Left lung (tissue), 10 donors: ENCODE data around the gene RAB27A. TPM values are rescaled to one million over a fixed set of nuclear protein-coding genes. Genes with fewer than 3 reads are reported as not detected.
A peak's percentile ranks its signal among the peaks of the same experiment; 100 is the strongest.
"Not testable (repeated sequence)": the region's sequence is repeated elsewhere in the genome, so short reads cannot be mapped to it uniquely, and the experiment has no call there.

Experiments used
- ATAC-seq: fragments of 200-7000 bp; cut with Tn5 transposase; one replicate; pipeline ENCODE4 v1.9.1; 2020; ENCODE audit warnings: moderate library complexity
- DNase-seq, 4 donors: peaks; one replicate each; pipeline ENCODE4 v3.0.0-alpha.2; 2013 to 2020
- H3K27ac ChIP-seq, 2 donors: fragments of 200-600 bp; sonication (generic) in 1 of 2; one replicate each; pipeline versions ENCODE4 v1.5.0 to v1.8.0; 2020 to 2021
- H3K27me3 ChIP-seq, 2 donors: fragments of 200-600 bp; sonication (generic) in 1 of 2; one replicate each; pipeline versions ENCODE4 v1.5.0 to v1.8.0; 2020 to 2021
- H3K36me3 ChIP-seq, 2 donors: fragments of 200-600 bp; sonication (generic) in 1 of 2; one replicate each; pipeline versions ENCODE4 v1.5.0 to v1.8.0; 2020 to 2021
- H3K4me1 ChIP-seq, 2 donors: fragments of 200-600 bp; one replicate each; pipeline ENCODE4 v1.8.0; 2021
- H3K4me3 ChIP-seq, 2 donors: fragments of 200-600 bp; sonication (generic) in 1 of 2; one replicate each; pipeline versions ENCODE4 v1.5.0 to v1.8.0; 2020 to 2021; ENCODE audit warnings: mild to moderate bottlenecking in 1 of 2
- H3K9me3 ChIP-seq, 2 donors: fragments of 200-600 bp; sonication (generic) in 1 of 2; one replicate each; pipeline versions ENCODE4 v1.5.0 to v1.8.0; 2020 to 2021
- intact Hi-C, 2 donors: fragments of 100-400 bp; cut with DNase I; formaldehyde crosslinking; loops; one replicate each; pipeline versions ENCODE4 v1.11.2 to v1.14.2; 2022
- polyA plus RNA-seq, 6 donors: library from polyadenylated mRNA; unstranded; fragments of 120-200 nt; gene quantifications; one replicate each; pipeline ENCODE4 v1.2.1, GENCODE V29; 2013; ENCODE audit not compliant: insufficient read length in 6 of 6
- total RNA-seq, 2 donors: library from RNA; stranded (reverse); fragmentation: NEBNext Ultra II Directional; extraction: Animal tissue kit (Norgen Biotek cat#: 25700); gene quantifications; one replicate each; pipeline ENCODE4 v1.2.1, GENCODE V29; 2021
- TF ChIP-seq, protein P1 (sequence below), 2 donors: fragments of 200-600 bp; sonication (generic) in 1 of 2; IDR thresholded peaks; one replicate each; pipeline versions ENCODE4 v1.5.0 to v1.8.0; 2021; ENCODE audit warnings: antibody characterized with exemption in 2 of 2
- donor health status: DM: no; HTN: yes; CAD: no.
- donor health status: DM: no; HTN: no; CAD: no.

Gene RAB27A
- total and polyA plus RNA-seq, 8 donors, result 29.6 to 85.7 (median 40.9) TPM

DNA sequence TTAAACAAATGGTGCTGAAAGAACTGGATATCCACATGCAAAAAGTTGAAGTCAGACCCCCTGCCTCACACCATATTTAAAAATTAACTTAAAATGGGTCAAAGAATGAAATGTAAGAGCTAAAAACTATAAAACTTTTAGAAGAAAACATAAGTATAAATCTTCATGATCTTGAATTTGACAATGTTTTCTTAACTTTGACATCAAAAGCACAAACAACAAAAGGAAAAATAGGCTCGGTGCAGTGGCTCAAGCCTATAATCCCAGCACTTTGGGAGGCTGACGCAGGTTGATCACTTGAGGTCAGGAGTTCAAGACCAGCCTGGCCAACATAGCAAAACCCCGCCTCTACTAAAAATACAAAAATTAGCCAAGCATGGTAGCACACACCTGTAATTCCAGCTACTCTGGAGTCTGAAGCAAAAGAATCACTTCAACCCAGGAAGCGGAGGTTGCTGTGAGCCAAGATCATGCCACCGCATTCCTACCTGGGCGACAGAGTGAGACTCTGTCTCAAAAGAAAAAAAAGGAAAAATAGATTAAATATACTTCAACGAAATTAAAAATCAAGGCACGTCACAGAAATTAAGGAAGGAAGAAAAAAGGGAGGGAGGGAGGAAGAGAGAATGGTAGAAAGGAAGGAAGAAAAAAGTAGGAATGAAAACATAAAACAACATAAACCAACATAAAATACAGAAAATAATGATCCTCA is 1.5 kb downstream of the RAB27A start:
- TF ChIP-seq, protein P1, sequence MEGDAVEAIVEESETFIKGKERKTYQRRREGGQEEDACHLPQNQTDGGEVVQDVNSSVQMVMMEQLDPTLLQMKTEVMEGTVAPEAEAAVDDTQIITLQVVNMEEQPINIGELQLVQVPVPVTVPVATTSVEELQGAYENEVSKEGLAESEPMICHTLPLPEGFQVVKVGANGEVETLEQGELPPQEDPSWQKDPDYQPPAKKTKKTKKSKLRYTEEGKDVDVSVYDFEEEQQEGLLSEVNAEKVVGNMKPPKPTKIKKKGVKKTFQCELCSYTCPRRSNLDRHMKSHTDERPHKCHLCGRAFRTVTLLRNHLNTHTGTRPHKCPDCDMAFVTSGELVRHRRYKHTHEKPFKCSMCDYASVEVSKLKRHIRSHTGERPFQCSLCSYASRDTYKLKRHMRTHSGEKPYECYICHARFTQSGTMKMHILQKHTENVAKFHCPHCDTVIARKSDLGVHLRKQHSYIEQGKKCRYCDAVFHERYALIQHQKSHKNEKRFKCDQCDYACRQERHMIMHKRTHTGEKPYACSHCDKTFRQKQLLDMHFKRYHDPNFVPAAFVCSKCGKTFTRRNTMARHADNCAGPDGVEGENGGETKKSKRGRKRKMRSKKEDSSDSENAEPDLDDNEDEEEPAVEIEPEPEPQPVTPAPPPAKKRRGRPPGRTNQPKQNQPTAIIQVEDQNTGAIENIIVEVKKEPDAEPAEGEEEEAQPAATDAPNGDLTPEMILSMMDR (IDR thresholded peaks at IDR 0.05), result no peak
- peaks cover 17 to 70% of the 10 kb centered on the region in 2 donors for H3K4me1 ChIP-seq
- no peaks in the 10 kb centered on the region for H3K36me3 ChIP-seq
- ATAC-seq, result peak; percentile 9
- peak overlapping the region; percentile 83 to 91 for H3K4me3 ChIP-seq
- intact Hi-C loops, result no loop called here
- no peaks in the 10 kb centered on the region for H3K27me3 ChIP-seq
- H3K27ac ChIP-seq, result peak overlapping the region; percentile 96 to 99
- H3K9me3 ChIP-seq, result no peaks in the 10 kb centered on the region
- DNase-seq, result no peak

DNA sequence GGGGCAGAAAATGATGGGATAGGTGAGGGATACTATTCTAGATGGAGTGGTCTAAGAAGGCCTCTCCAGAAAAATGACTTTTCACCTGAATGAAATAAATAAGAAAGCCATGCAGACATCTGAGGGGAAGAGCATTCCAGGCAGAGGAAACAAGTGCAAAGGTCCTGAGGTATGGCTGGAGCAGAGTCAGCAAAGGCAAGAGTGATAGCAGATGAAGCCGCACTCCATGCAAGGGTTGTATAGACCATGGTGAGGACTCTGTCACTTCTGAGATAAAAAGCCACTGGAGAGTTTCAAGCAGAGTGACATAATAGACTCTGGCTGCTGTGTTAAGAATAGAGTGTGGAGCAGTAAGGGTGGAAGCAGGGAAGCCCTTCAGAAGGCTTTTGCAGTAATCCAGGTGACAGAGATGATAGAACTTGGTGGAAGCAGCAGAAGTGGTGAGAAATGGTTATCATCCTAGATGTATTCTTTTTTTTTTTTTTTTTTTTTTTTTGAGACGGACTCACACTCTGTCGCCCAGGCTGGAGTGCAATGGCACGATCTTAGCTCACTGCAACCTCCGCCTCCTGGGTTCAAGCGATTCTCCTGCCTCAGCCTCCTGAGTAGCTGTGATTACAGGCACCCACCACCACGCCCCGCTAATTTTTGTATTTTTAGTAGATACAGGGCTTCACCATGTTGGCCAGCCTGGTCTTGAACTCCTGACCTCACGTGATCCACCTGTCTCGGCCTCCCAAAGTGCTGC is 3.0 kb downstream of the RAB27A start:
- peak overlapping the region in 1 of 2 donors; percentile 99 for H3K27ac ChIP-seq
- intact Hi-C loops, H3K27me3 ChIP-seq, ATAC-seq, H3K4me3 ChIP-seq, H3K36me3 ChIP-seq, H3K9me3 ChIP-seq, DNase-seq: not testable (repeated sequence)
- H3K4me1 ChIP-seq, result peaks cover 28 to 78% of the 10 kb centered on the region in 2 donors

DNA sequence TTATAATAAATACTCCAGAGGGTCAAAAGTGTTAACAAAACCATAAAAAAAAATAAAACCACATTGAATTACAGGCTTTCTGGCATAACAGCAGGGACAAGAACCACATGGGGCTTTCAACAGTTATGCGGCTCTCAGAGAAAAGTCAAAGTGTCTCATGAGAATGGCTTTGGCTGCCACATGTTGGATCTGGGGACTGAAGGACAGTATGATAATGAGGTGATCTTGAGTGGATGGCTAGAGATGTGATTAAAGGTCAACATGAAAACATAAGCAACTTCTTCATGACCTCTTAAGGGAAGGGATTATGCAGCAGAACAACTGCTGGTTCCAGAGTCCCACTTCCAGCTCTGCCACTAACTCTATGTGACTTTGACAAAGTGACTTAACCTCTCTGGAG is 5.2 kb downstream of the RAB27A start:
- peak overlapping the region; percentile 75 to 82 for H3K27ac ChIP-seq
- H3K27me3 ChIP-seq, result no peaks in the 10 kb centered on the region
- peaks cover 35 to 95% of the 10 kb centered on the region in 2 donors for H3K4me1 ChIP-seq
- H3K9me3 ChIP-seq, result no peaks in the 10 kb centered on the region
- no peaks in the 10 kb centered on the region for H3K36me3 ChIP-seq
- intact Hi-C loops, result no loop called here
- TF ChIP-seq, protein P1 (IDR thresholded peaks at IDR 0.05), result no peak
- peak in 1 of 4 donors; percentile 26 for DNase-seq
- no peak overlapping the region for H3K4me3 ChIP-seq
- ATAC-seq, result no peak

DNA sequence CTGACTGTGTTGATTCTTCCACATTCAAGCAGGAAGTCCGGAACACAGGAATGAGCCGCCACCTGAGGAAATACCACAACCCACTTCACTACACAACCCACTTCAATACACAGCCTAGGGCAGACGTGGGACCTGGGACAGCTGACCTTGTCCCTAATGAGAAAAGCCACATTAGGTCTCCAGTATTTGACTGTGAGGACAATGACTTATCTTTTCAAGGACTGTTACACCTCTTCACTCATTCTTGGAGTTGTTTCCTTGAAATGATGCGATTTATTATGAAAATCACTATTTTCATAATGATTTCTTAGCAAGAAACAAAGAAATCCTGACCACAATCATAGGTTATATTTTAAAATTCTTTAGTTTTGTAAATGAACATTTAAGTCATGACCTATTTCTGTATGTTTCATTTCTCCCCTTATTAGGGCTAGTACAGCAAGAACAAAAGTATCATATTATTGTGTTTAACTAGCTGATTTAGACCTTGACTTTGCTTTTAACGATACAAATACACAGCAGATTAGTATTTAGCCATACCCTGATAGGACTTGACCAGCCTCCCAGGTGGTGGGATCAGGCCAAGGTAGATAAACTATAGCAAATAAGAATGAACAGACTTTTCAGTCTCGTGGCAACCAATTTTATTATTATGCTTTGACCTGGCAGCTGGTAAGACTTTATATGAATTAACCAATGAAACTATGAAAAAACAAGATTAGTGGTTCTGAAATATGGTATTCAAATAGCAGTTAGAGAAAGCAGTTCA is 6.0 kb downstream of the RAB27A start:
- H3K27ac ChIP-seq, result peak overlapping the region; percentile 75 to 82
- TF ChIP-seq, protein P1 (IDR thresholded peaks at IDR 0.05), result no peak
- peaks cover 39 to 100% of the 10 kb centered on the region in 2 donors for H3K4me1 ChIP-seq
- ATAC-seq (peak; percentile 80), DNase-seq (peak in 2 of 4 donors; percentile 51 to 60)
- no peaks in the 10 kb centered on the region for H3K27me3 ChIP-seq
- H3K9me3 ChIP-seq, result no peaks in the 10 kb centered on the region
- intact Hi-C loops, result no loop called here
- no peak overlapping the region for H3K4me3 ChIP-seq
- H3K36me3 ChIP-seq, result no peaks in the 10 kb centered on the region

DNA sequence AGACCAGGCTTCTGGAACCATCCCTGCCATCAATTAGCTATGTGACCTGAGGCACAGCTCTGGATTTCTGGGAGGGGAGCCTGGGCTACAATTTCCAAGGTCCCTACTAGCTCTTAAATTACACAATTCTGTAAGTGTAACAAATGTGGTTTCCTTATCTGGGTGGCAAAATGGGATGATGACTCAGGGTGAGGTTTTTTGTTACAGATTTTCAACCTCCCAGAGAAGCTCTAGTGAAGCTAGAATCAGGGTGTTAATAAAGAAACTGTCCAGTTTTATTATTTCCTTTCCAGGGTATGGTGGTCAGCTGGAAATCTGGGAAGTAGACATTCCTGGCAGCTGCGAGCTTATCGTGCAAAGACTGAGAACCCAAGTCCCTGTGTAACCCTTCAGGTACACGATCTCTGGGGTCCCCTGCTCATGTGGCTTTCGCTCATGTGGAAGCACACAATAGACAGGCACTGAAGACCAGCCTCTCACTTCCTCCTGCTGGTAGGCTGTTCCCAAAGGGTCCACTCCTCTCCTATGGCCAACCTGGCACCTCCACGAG is 7.3 kb downstream of the RAB27A start:
- peaks cover 39 to 98% of the 10 kb centered on the region in 2 donors for H3K4me1 ChIP-seq
- no peaks in the 10 kb centered on the region for H3K36me3 ChIP-seq
- DNase-seq, result no peak
- intact Hi-C loops, result no loop called here
- TF ChIP-seq, protein P1 (IDR thresholded peaks at IDR 0.05), result no peak
- H3K27me3 ChIP-seq, result no peaks in the 10 kb centered on the region
- ATAC-seq, result peak; percentile 42
- H3K4me3 ChIP-seq, result peak overlapping the region in 1 of 2 donors; percentile 5
- H3K9me3 ChIP-seq, result no peaks in the 10 kb centered on the region
- H3K27ac ChIP-seq, result peak overlapping the region; percentile 75 to 82
